ENCODE results near the gene ERN2. TPM values are rescaled to one million over a fixed set of nuclear protein-coding genes. Genes with fewer than 3 reads are reported as not detected.
"Not testable (repeated sequence)": the region's sequence is repeated elsewhere in the genome, so short reads cannot be mapped to it uniquely, and the experiment has no call there.

ERN2 gene
- total RNA-seq, 1 donor from 2014 or later = not detected

- not testable (repeated sequence) for DNase-seq (ENCODE audit: low read depth, low spot score)
Observed at GRCh38 chr16:23722613-23723240, 9.7 kb upstream of the ERN2 start.

- DNase-seq (ENCODE audit: low read depth, low spot score) = no peak
Observed at GRCh38 chr16:23716484-23716883, 3.5 kb upstream of the ERN2 start.

- no peak for DNase-seq (ENCODE audit: low read depth, low spot score)
Observed at GRCh38 chr16:23711785-23712184, 1.2 kb downstream of the ERN2 start.

GRCh38 chr16:23710504-23710903 is 2.5 kb downstream of the ERN2 start:
- DNase-seq (ENCODE audit: low read depth, low spot score) = no peak

- DNase-seq (ENCODE audit: low read depth, low spot score) = no peak
Observed at GRCh38 chr16:23710008-23710407, 3.0 kb downstream of the ERN2 start.

- DNase-seq (ENCODE audit: low read depth, low spot score) = no peak
Observed at GRCh38 chr16:23709536-23709935, 3.5 kb downstream of the ERN2 start.

DNA sequence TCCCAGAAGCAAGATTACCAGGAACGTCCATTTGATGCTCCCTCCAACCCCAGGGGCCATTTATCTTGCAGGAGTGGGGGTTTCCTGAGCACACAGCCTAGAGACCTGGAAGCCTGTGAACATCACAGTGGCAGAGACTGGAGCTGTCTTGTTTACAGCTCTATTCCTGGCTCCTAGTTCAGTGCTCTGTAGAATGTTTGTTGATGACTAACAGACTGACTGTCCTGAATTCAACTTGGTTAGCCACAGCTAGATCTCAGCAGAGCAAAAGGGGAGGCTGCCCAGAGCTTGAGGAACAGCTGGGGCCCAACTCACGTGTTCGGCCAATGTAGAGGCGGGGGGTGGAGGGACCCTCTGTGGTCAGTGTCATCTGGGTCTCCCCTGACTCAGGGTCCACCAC is 6.6 kb downstream of the ERN2 start:
- DNase-seq (ENCODE audit: low read depth, low spot score) = no peak

GRCh38 chr16:23705517-23705902 is 7.5 kb downstream of the ERN2 start:
- no peak for DNase-seq (ENCODE audit: low read depth, low spot score)

GRCh38 chr16:23704772-23705516 is 8.1 kb downstream of the ERN2 start:
- DNase-seq (ENCODE audit: low read depth, low spot score) = no peak

GRCh38 chr16:23702951-23703350 is 10.1 kb downstream of the ERN2 start:
- no peak for DNase-seq (ENCODE audit: low read depth, low spot score)

- no peak for DNase-seq (ENCODE audit: low read depth, low spot score)
Observed at GRCh38 chr16:23701045-23701444, 12.0 kb downstream of the ERN2 start.

DNA sequence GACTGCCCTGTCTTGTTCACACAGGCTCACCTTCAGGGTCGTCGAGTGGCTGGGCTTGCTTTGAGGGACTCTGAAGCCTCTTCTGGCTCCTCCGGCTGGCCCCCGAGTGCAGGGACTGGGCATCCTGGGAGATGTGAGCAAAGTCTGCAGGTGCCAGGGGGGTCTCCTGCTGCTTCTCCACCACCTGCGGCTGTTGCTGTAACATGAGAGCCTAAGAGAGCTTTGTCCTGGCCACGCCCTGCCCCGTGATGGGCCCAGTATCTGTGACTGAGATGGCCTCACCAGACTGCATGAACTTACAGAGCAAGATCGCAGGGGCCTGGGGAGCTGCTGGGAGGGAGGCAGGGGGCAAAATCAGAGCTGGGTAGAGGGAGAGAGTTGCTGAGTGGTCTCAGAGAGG is 12.5 kb downstream of the ERN2 start:
- no peak for DNase-seq (ENCODE audit: low read depth, low spot score)

- no peak for DNase-seq (ENCODE audit: low read depth, low spot score)
Observed at GRCh38 chr16:23700093-23700492, 12.9 kb downstream of the ERN2 start.

DNA sequence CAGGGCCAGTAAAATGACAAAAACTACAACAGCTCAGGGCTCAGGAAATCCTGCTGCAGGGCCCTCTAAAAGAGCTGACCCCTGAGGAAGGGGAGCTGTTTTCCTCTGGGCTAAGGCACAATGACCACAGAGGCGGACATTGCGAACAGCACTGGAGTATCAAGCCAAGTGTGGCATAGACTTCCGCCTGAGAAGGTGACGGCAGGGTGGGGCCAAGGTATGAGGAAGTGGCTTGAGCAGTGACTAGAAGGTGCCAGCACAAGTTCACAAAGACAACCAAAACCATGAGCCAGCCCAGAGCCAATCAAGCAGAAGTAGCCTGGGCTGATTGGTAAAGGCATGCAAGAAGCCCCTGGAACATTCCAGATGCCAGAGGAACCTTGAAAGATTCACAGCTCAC is 13.9 kb downstream of the ERN2 start:
- DNase-seq (ENCODE audit: low read depth, low spot score) = no peak

GRCh38 chr16:23695756-23696155 is 17.3 kb downstream of the ERN2 start:
- DNase-seq (ENCODE audit: low read depth, low spot score) = no peak

- DNase-seq (ENCODE audit: low read depth, low spot score) = no peak
Observed at GRCh38 chr16:23694644-23695373, 18.2 kb downstream of the ERN2 start.

GRCh38 chr16:23694265-23694643 is 18.8 kb downstream of the ERN2 start:
- DNase-seq (ENCODE audit: low read depth, low spot score) = no peak

DNA sequence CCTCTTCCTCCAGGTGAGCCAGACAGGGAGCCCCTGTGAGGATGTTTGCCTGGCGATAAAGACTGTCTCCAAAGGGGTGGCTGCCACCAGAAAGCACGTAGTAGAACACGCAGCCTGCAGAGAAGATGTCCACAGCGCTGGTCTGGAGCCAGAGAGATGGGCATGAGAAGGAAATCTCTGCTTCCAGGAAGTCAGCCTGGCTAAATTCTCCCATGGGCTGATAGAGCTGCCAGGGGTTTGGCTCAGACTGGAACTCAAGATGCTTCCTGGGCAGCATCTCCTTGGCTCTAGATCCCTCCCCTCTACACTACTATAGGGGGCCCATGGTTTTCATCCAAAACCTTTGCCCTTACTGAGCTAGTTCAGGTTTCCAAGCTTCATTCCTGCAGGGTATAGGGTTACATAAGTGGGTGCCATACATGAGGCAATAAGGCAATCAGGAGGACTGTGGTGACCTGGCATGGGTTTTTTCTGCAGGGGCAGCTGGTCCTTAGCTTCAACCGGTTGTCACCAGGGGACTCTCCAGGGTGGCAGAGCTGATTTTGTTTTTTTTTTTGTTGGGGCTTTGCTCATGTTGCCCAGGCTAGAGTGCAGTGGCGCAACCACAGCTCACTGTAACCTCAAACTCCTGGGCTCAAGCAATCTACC is 20.7 kb downstream of the ERN2 start:
- no peak for DNase-seq (ENCODE audit: low read depth, low spot score)

DNA sequence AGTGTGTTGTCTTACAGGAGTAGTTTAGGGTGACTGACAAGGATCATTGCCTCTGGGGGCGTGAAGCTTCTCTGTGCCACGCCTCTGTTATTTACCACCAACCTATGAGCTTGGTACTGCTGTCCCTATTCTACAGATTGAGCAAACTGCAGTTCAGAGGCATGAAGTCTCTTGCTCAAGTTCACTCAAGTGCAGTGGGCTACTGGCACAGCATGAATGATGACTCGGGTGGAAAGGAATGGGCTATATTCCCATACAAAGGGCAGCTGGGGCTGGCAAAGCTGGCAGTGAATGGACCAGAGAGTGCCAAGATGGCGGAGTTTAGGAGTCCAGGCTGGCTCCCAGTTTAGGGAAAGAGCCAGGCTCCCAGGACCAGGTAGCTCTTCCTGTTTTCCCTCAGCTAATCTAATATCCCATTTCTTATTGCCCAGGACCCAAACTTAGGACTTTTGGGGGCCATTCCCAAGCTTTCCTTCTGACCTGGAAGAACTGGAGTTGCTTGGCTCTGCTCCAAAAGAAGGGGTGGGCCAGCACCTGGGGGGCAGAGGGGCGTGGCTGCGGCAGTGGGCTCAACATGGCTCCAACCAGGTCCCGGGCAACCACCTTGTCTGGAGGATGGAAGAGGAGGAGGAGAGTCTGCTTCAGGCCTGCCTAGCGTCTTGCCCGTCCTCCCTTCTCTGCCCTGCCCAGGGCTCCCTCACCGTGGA is 21.4 kb downstream of the ERN2 start:
- DNase-seq (ENCODE audit: low read depth, low spot score) = no peak

GRCh38 chr16:23690771-23691482 is 22.1 kb downstream of the ERN2 start:
- no peak for DNase-seq (ENCODE audit: low read depth, low spot score)

Measured in pulmonary artery endothelial cell (primary cell).